ENCODE data around the gene SLC38A2.
A peak's percentile ranks its signal among the peaks of the same experiment; 100 is the strongest.
"Not testable (repeated sequence)": the region's sequence is repeated elsewhere in the genome, so short reads cannot be mapped to it uniquely, and the experiment has no call there.

SLC38A2 gene

DNA sequence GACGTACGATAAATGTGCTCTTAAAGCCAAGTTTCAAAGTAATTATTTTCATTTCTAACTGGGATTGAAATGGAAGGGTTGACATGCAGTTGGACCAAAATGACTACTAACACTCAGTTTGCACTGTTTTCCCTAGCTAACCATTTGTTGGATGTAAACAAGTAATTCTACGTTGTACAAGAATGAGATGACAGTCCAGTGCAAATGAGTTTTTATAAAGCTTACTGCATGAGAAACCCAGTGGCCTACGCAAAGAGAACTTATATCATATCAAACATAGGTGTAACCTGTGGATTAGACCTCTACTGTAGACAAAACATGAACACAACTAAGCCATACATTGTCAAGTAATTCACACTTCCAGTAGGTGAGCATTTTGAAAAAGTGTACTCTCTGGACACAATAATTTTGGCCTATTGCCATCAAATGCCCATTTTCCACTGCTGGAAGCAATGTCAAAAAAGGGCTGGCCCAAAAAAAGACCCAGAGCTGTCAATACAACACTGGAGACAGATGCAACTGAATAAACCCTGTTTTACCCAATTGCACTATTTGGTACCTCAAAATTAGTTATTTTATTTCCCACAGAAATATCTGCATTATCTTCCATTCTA lies 12.8 kb downstream of the SLC38A2 start:
- DNase-seq: no peak

DNA sequence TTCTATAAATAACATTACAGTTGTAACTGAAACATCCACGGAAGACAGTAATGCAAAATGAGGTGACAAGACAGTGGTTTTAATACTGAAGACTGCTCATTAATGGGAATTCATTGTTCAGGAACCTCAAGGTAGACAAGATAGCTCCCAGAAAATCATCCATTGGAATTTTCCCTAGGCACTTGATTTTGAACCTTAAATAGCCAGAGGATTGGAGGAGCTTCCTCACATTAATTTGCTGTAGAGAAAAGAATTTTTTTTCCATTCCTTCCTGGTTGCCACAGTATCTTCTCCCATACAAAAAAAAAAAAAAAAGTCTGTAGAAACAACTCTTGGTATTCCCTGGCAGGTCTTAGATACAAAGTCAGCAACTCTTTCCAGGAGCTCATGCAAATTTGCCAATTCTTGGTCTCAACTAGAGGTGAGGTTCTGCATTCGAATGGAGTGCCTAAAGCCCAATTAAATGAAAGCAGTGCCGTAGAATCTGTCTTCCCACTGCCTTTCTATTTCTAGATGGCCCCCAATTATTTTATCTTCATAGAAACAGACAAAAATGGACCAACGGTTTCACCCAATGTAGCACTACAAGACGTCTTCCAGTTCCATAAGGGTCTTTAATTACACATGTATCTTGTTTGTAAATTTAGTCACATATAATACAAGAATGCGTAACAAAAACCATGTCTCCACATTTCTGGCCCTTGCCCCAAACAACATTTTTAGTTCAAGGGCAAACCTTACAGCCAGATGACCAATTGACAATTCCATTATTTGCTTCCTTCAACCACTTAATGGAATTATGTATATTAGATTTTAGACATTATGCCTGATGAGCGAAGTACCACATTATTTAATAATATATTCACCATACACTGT lies 13.5 kb downstream of the SLC38A2 start:
- no peak for DNase-seq

DNA sequence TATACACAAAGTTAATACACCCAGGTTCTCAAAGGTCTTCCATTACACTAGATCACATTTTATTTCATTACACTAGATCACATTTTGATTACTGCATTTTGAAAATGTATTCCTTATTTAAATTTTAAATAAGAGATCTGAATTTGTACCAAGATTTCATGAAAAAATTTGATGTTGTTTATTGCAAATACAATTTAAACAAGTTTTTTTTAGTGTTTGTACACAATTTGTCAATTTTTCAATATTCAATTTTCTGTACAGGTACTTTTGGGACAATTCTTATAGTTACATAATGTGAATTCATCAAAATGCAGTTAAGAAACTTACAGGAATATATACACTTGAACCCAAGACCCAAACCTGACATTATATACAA lies 14.3 kb downstream of the SLC38A2 start:
- no peak for DNase-seq

DNA sequence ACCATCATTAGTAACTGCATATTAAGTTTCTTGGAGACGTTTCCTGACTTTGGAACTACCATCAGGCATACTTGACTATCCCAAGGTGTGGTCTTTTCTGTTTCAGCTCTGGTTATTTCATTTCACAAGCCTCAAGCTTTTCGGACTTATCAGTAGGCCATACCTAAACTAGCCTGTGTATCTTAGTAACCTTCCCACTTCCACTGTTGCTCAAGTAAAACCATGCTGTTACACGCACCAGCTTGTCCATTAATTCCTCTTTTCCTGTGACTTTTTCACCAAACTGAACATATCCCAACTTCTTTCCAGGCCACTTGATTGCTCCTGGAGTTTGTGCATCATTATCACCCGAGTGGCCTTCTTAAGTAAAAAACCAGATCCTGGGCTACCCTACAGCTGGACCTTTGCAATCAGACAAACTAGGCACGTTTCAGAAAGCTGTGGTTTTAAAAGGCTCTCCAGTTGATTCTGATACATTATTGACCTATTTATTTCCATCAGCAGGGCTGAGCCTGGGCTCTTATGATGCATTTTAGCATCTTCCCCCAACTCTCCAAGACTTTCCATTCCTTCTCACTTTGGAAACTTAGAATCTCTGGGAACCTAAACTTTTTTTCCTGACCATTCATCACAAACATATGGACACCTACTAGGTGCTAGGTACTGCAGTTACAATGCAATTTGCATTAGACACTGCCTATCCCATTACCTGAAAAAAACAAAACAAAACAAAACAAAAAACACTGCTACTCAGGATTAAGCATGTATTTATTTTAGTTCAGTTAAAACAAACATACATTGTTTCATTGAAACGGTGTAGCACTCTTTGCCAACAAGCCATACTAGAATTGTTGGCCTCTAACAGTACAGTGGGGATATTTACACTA lies 14.9 kb downstream of the SLC38A2 start:
- DNase-seq: no peak

DNA sequence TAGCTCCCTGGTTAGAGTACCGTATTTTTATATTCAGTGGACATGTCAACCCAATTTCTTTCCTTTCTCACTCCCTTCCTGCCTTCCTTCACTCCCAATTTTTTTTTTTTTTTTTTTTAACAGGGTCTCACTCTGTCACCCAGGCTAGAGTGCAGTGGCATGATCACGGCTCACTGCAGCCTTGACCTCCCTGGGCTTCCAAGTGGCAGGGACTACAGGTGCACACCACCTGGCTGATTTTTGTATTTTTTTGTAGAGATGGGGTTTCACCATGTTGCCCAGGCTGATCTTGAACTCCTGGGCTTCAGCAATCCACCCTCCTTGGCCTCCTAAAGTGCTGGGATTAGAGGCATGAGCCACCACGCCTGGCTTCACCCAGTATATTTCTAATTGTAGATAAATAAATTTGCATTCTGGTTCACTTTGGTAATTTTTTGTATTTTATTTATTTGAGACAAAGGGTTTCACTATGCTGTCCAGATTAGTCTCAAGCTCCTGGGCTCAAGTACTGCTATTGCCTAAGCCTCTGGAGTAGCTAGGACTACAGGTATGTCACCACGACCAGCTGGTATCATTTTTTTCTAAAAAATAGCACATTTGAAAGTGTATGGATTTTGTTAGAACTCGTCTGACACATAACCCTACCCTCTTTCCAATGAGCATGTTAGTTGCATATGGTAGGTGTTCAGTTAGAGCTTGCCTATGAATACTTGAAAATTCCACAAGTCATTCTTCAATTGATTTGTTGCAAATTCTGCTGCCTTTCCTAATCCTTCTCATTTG lies 15.7 kb downstream of the SLC38A2 start:
- DNase-seq: no peak

DNA sequence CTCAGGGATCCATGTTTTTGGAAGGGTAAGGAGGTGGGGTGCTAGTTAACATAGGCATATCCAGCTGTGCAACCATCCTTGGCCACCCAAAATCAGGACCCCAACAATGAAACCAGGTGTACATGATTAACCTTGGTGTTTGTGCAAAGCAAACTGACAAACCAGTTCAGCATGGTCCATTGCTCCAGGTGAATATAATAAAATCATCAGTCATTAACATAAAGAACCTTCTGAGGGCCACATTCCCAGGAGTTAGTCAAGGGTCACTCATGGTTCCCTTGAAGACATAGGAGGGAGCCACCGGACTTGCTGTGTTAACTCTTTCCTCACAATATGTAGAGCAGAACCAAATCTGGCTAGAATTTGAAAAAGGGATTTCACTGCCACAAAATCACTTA lies 17.8 kb downstream of the SLC38A2 start:
- DNase-seq: no peak

DNA sequence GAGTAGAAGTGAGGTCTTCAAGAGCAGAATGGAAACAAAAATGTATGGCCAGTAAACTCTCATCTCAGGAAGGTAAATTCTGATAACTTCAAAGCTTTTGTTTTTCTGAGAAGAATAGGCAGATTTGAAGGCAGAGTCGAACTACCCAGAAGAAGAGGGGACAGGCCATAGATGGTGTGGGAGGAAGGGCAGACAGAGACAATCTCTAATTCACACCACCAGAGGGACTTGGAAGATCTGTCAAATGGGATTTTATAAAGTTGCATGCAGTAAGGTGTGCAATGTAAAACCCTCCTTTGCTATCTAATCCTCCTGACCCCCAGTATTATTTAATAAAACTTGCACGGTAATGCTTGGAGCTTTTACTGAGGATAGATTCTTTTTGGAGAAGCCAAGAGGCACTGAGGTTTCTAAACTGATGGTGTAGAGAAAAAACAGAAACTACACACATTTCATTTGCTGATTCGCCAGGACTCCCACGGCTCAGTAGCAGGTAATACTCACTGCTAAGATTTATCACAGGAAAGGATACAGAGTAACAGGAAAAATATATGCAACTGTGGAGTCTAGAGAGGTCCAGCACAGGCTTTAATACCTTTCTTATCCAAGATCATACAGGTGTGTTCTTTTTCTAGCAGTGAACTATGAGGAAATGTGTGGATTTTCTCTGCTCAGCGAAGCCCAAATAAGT lies 18.3 kb downstream of the SLC38A2 start:
- DNase-seq: no peak

DNA sequence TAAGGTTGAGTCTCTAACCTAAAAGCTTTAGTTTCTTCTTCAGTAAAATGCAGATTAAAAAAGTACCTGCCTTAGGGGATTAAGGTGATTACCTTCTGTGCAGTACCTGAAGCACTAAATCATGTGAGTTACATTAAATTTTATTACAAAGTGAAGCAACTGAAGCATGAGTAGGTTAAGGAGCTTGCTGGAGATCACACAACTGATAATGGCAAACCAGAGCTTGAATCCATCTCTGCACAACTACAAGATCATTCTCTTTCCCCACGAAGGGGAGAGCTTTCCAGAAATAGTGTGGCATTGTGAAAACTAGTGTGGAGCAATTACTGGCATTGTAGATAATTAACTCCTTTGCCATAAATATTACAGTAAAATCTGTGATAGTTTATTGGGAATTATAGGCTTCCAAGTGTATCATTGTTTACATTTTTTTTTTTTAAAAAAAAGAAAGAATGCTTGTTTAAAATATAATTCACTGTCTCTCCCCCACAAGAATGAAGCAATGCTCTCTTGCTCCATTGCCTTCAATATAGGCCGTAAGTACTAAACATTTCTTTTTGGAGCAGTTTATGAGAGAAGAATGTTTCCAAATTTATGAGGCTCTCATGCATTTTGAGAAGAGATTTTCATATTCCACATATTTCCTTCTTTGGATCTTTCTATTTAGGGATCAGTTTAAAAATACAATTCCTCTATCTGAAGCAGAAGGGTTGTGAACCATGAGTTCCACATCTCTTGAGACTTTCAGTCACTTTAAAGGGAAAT lies 20.5 kb downstream of the SLC38A2 start:
- no peak for DNase-seq

DNA sequence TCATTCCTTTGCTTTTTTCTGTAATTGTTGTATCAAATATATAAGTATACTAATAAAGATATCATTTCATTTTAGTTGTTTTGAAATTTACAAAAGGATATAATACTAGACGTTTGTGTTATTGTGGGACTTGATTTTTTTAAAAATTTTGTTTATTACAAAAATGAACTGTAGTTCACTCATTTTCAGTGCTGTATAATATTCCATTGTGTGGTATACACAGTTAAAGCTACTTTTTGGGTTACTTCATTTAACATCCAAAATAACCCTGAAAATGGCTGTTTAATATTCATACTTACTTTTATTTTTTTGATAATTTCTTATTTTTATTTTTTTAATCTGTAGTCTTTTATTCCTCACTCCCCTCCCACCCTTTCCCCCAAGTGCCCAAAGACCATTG lies 21.4 kb downstream of the SLC38A2 start:
- DNase-seq: no peak

DNA sequence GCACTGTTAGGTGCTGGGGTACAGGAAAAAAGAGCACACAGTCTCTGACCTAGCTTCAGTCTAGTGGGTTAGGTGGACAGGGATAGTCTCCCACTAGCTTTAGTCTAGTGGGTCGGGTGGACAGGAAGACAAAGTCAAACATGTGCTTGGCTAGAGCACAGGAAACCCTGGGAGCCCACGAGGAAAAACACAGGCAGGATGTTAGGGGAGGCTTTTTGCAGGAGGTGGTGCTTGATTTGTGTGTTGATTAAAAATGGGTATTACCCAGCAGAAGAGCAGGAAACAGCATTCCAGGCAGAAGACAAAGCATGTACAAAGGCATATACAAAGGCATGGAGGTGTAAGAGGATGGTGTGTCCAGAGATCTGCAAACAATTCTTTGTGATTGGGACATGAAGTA lies 23.3 kb downstream of the SLC38A2 start:
- no peak for DNase-seq

DNA sequence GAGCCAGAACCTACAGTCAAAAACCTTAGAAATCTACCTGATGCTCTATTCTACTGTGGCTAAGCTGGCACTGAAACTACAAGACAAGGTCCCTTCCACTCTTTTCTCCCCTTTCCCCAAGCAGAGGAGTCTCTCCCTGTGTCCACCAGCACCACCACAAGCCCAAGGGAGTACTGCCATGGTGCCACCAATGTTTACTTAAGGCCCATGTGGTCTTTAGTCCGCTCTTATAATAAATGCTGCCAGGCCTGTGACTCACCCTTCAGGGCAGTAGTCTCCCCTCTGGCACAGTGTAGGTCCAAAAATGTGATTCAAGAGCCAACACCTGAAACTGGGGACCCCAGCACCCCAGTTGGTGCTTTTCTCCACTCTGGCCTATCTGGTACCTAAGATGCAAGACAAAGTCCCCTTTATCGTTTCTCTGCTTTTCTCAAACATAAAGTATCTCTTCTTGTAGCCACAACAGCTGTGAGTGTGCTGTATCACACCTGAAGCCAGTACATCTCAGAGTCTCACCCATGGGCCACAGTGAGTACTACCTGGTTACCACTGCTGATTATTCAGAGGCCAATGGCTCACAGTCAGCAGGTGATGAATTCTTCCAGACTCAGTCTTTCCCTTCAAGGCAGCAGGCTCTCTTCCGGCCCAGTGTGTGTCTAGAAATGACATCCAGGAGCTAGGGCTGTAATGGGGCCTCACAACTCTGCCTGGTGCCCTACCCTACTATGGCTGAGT lies 29.3 kb downstream of the SLC38A2 start:
- DNase-seq: no peak

DNA sequence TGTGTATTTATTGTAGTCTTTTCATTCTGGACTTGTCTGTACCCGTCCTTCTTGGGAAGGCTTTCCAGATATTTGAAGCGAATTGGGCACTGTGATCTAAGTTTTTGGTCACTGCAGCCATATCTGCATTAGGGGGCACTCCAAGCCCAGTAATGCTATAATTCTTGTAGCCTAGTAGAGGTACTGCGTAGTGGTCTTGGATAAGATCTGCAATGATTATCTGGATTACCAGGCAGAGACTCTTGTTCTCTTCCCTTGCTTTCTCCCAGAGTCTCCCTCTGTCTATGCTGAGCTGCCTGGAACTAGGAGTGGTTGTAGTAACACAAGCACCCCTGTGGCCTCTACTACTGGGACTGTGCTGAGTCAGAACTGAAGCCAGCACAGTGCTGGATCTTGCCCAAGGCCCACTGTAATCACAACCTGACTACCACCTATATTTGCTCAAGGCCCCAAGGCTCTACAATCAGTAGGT lies 30.0 kb downstream of the SLC38A2 start:
- peak; percentile 2 to 30 for DNase-seq

DNA sequence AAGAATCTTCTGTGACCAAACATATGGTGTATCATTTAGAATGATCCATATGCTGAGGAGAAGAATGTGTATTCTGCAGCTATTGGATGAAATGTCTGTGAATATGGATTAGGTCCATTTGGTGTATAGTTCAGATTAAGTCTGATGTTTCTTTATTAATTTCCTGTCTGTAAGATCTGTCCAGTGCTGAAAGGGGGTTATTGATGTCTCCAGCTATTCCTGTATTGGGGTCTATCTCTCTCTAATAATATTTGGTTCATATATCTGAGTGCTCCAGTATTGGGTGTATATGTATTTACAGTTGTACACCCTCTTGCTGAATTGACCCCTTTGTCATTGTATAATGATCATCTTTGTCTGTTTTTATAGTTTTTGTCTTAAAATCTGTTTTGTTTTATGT lies 33.5 kb downstream of the SLC38A2 start:
- no peak for DNase-seq

DNA sequence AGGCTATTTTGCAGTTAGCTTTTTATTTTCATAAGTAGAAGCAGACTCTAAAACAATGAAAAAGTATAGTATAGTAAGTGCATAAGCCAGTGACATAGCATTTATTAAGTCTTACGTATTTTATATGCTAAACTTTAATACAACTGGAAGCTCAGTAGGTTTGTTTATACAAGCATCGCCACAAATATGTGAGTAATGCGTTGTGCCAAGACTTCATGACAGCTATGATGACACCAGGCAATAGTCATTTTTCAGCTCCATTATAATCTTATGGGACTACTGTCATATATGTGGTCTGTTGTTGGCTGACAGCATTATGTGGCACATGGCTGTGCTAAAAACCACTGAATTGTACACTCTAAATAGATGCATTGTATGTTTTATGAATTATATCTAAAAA lies 40.3 kb downstream of the SLC38A2 start:
- DNase-seq: no peak

DNA sequence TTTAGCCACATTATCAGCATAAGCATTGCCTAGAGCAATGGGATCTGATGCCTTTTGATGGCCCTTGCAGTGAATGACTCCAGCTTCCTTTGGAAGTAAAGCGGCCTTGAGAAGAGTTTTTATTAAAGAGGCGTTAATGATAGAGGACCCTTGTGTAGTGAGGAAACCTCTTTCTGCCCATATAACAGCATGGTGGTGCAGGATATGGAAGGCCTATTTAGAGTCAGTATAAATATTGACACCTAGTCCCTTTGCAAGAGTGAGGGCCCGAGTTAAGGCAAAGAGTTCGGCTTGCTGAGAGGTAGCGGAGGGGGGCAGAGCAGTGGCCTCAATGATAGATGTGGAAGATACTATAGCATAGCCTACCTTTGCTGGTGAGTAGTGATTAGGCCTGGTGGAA lies 47.5 kb downstream of the SLC38A2 start:
- not testable (repeated sequence) for DNase-seq

DNA sequence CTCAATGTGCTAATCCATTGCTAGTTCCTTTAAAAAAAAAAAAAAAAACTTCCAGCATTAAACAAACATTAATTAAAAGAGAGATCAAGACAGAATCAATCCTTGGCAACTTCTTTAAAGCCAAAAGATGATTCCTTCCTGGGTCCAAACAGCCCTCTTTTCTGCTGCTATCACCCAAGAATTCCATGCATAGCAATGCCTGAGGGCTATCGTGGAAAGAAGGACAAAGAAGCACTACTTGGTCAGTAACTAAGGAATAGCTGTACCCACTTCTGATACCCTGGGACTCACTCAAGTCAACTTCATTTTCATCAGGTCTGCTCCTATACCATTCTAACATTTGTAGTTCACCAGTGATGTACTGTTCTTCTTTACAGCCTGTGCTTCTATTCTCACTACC lies 51.8 kb downstream of the SLC38A2 start:
- no peak for DNase-seq

DNA sequence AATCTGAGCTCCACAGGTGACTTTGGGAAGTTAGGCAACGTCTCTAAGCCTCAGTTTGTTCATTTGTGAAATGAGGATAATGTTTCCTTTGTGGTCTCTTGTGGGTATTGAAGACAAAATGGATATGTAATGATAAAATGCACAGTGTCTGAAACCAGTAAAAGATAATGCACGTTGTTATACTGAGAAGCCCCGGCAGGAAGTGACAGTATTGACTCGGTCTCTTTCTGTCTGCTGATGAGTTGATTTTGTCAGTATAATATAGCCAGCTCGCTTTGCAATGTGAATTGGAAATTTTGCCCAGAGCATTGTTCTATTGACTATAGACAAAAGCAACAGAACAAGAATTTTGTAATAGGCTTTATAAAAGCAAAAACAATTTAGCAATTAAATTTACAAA lies 54.5 kb downstream of the SLC38A2 start:
- DNase-seq: no peak

All from stimulated activated CD4-positive, alpha-beta T cell treated with anti-CD3 and anti-CD28 coated beads, Interleukin-4, amount 100 ng/mL, for 4 hours (primary cell).